ENCODE data around the gene NHSL2.
A peak's percentile ranks its signal among the peaks of the same experiment; 100 is the strongest.
"Not testable (repeated sequence)": the region's sequence is repeated elsewhere in the genome, so short reads cannot be mapped to it uniquely, and the experiment has no call there.

The NHSL2 gene

GRCh38 chrX:71910643-71910985 is at the start of gene NHSL2:
Gene NHSL2, plus strand, starts transcription at chrX:71910845.
- DNase-seq (ENCODE audit: low read depth): no peak

- no peak for DNase-seq (ENCODE audit: low read depth)
Measured at GRCh38 chrX:71867680-71868079, 43.0 kb upstream of the NHSL2 start.

- not testable (repeated sequence) for DNase-seq (ENCODE audit: low read depth)
Measured at GRCh38 chrX:71869566-71869965, 41.1 kb upstream of the NHSL2 start.

GRCh38 chrX:71870208-71871098 is 40.2 kb upstream of the NHSL2 start:
- DNase-seq (ENCODE audit: low read depth): no peak

GRCh38 chrX:71871367-71871766 is 39.3 kb upstream of the NHSL2 start:
- no peak for DNase-seq (ENCODE audit: low read depth)

- DNase-seq (ENCODE audit: low read depth): no peak
Measured at GRCh38 chrX:71872542-71873458, 37.8 kb upstream of the NHSL2 start.

GRCh38 chrX:71873459-71873833 is 37.2 kb upstream of the NHSL2 start:
- no peak for DNase-seq (ENCODE audit: low read depth)

GRCh38 chrX:71876841-71877240 is 33.8 kb upstream of the NHSL2 start:
- not testable (repeated sequence) for DNase-seq (ENCODE audit: low read depth)

- no peak for DNase-seq (ENCODE audit: low read depth)
Measured at GRCh38 chrX:71885099-71885498, 25.5 kb upstream of the NHSL2 start.

GRCh38 chrX:71895607-71896006 is 15.0 kb upstream of the NHSL2 start:
- DNase-seq (ENCODE audit: low read depth): no peak

- DNase-seq (ENCODE audit: low read depth): no peak
Measured at GRCh38 chrX:71906144-71906543, 4.5 kb upstream of the NHSL2 start.

GRCh38 chrX:71908387-71908786 is 2.3 kb upstream of the NHSL2 start:
- no peak for DNase-seq (ENCODE audit: low read depth)

- no peak for DNase-seq (ENCODE audit: low read depth)
Measured at GRCh38 chrX:71909956-71910355, 689 bp upstream of the NHSL2 start.

GRCh38 chrX:71910986-71911730 is 513 bp downstream of the NHSL2 start:
- no peak for DNase-seq (ENCODE audit: low read depth)

GRCh38 chrX:71911731-71912050 is 1.0 kb downstream of the NHSL2 start:
- DNase-seq (ENCODE audit: low read depth): no peak

- no peak for DNase-seq (ENCODE audit: low read depth)
Measured at GRCh38 chrX:71912156-71912555, 1.5 kb downstream of the NHSL2 start.

GRCh38 chrX:71913156-71913950 is 2.7 kb downstream of the NHSL2 start:
- DNase-seq (ENCODE audit: low read depth): no peak

- no peak for DNase-seq (ENCODE audit: low read depth)
Measured at GRCh38 chrX:71917621-71918343, 7.1 kb downstream of the NHSL2 start.

GRCh38 chrX:71919431-71919830 is 8.8 kb downstream of the NHSL2 start:
- DNase-seq (ENCODE audit: low read depth): peak; percentile 22

- no peak for DNase-seq (ENCODE audit: low read depth)
Measured at GRCh38 chrX:71919886-71920285, 9.2 kb downstream of the NHSL2 start.

GRCh38 chrX:71922686-71923085 is 12.0 kb downstream of the NHSL2 start:
- no peak for DNase-seq (ENCODE audit: low read depth)
